Thoracic aorta (tissue), 2 donors: ENCODE results near the gene NME5. TPM values are rescaled to one million over a fixed set of nuclear protein-coding genes. Genes with fewer than 3 reads are reported as not detected.

Experiments used
- ATAC-seq: fragments of 150-250 bp; one replicate; pipeline ENCODE4 v1.8.0; 2017; ENCODE audit warnings: low read depth; ENCODE audit not compliant: insufficient number of reproducible peaks, low FRiP score
- DNase-seq: peaks from one replicate; pipeline ENCODE4 v3.0.0-alpha.2; 2020; ENCODE audit warnings: low spot score
- H3K27ac ChIP-seq, 2 donors: fragments of 200-600 bp; sonication (generic); 1 replicate in 1 of 2; 2 replicates in 1 of 2; pipeline ENCODE4 v1.5.1; 2016; ENCODE audit warnings: mild to moderate bottlenecking in 2 of 2, moderate library complexity in 2 of 2
- H3K27me3 ChIP-seq: fragments of 200-600 bp; sonication (generic); replicated peaks from 2 replicates; pipeline ENCODE4 v1.6.0; 2016; ENCODE audit warnings: mild to moderate bottlenecking; ENCODE audit not compliant: insufficient read depth
- H3K36me3 ChIP-seq: fragments of 200-600 bp; sonication (generic); one replicate; pipeline ENCODE4 v1.5.1; 2016
- H3K4me1 ChIP-seq, 2 donors: fragments of 200-600 bp; sonication (generic); 1 replicate in 1 of 2; 2 replicates in 1 of 2; pipeline versions ENCODE4 v1.5.1 to v1.6.0; 2016; ENCODE audit warnings: low read depth in 2 of 2, mild to moderate bottlenecking in 1 of 2; ENCODE audit not compliant: control insufficient read depth in 1 of 2
- H3K4me3 ChIP-seq: fragments of 200-600 bp; sonication (generic); 2 replicates; pipeline ENCODE4 v1.5.1; 2016; ENCODE audit warnings: mild to moderate bottlenecking
- H3K9me3 ChIP-seq: fragments of 200-600 bp; sonication (generic); 2 replicates; pipeline ENCODE4 v1.5.1; 2016
- CTCF ChIP-seq: fragments of 200-600 bp; sonication (generic); IDR thresholded peaks from one replicate; pipeline ENCODE4 v1.5.1; 2019; ENCODE audit warnings: antibody characterized with exemption
- total RNA-seq, 2 donors: library from RNA; depleted of rRNA; stranded (reverse); fragments of >200 nt; gene quantifications; one replicate each; pipeline versions ENCODE4 v1.1.0 to v1.2.3, GENCODE V29; 2016

The NME5 gene
- total RNA-seq, 2 donors from 2014 or later, result 3.8 TPM; not detected in 1

DNA sequence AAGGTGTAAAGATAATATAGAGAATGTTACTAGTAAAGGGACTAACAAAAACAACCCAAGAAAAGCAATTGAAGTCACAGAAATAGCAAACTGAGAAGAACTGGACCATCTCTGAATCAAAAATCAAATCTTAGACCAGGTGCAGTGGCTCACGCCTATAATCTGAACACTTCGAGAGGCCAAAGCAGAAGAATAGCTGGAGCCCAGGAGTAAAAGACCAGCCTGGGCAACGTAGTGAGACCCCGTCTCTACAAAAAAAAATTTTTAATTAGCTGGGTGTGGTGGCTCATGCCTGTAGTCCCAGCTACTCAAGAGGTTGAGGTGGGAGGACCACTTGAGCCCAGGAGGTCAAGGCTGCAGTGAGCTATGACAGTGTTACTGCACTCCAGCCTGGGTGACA lies 28.0 kb downstream of the NME5 start:
- Histone ChIP-seq H3K27ac (no peak overlapping the region), H3K36me3 (no peaks in the 10 kb centered on the region), H3K4me3 (no peak overlapping the region), H3K27me3 (no peaks in the 10 kb centered on the region), H3K9me3 (no peaks in the 10 kb centered on the region), H3K4me1 (no peaks in the 10 kb centered on the region)
- ATAC-seq (no peak), DNase-seq (no peak)
- TF ChIP-seq CTCF, result no peak

DNA sequence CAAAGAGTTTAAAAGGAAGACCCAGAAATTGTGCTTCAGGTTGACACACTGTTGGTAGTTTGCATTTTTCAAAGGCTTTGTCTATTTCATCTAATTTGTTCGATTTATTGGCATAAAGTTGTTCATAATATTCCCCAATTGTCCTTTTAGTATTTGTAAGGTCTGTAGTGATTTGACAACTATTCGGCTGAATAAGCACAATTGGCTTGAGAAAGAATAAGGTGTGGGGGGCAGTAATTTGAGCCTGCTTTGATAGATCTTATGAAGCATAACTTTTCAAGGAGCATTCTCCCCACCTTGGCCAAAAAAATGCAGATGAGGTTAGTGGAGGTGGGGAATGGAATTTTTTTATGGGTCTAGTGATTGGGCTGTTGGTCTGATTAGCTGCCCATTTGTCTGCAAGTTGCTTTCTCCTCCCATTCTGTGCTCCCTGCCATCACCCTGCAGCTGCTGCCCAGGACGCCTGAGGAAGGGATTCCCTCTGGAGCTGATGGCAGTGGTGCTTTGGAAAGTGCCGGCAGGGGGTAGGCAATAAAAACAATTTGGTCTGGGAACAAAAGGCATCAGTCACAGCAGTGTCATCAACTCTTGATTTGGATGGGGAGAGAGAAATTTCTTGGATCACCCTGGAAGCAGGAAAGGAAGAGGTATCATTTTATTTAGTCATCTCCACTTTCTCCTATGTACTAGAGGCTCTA lies 28.8 kb downstream of the NME5 start:
- no peak overlapping the region for H3K4me3 ChIP-seq

DNA sequence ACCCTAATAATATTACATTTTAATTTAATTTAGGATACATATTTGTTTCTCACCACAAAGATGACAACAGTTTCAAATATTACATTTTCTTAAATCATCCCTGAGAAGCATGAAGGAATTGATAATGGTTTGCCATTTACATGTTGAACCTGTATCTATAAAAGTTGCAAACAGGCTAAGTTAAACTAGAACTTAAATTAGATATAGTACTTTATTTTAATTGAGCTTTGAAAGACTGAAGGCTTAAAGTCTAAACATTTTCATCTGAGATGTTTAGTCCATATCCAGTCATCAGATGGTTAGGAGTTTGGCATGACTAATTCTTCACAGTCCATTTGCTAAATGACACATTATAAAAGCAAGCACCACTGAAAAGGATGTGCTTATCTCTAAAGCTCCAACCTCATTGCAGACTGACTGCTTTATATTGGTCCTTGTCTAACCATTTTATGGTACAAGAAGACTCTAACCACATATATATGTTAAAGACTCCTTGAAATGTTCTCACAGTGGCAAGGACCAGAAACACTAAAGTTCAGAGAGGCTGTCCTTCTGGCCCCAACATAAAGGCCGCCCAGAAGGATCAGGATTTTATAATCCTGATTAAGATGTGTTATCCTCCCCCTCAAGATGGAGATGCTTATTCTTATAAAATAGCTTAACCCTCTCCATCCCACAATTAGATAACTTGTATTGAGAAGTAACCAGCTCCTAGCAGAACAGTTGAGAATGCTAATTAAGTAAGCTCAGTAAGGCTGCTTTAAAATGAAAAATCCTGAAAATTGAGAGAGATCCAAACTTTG lies 29.6 kb downstream of the NME5 start:
- no peak for ATAC-seq

More for the DNA sequence above, 28.8 kb downstream of the NME5 start:
- DNase-seq, result no peak
- no peak for ATAC-seq
- H3K36me3 ChIP-seq, result no peaks in the 10 kb centered on the region
- TF ChIP-seq CTCF, result no peak
- no peaks in the 10 kb centered on the region for H3K9me3 ChIP-seq
- no peaks in the 10 kb centered on the region for H3K27me3 ChIP-seq
- no peak overlapping the region for H3K27ac ChIP-seq
- no peaks in the 10 kb centered on the region for H3K4me1 ChIP-seq

GRCh38 chr5:138107213-138107612 lies 32.0 kb downstream of the NME5 start:
- no peaks in the 10 kb centered on the region for H3K36me3 ChIP-seq
- H3K27me3 ChIP-seq, result no peaks in the 10 kb centered on the region
- no peak overlapping the region for H3K4me3 ChIP-seq
- ATAC-seq (no peak), DNase-seq (no peak)
- H3K4me1 ChIP-seq, result no peaks in the 10 kb centered on the region
- no peak for TF ChIP-seq CTCF
- no peaks in the 10 kb centered on the region for H3K9me3 ChIP-seq
- H3K27ac ChIP-seq, result no peak overlapping the region

More for the DNA sequence above, 29.6 kb downstream of the NME5 start:
- Histone ChIP-seq H3K4me1 (no peaks in the 10 kb centered on the region), H3K36me3 (no peaks in the 10 kb centered on the region), H3K9me3 (no peaks in the 10 kb centered on the region), H3K27me3 (no peaks in the 10 kb centered on the region), H3K27ac (no peak overlapping the region), H3K4me3 (no peak overlapping the region)
- TF ChIP-seq CTCF, result no peak
- no peak for DNase-seq

DNA sequence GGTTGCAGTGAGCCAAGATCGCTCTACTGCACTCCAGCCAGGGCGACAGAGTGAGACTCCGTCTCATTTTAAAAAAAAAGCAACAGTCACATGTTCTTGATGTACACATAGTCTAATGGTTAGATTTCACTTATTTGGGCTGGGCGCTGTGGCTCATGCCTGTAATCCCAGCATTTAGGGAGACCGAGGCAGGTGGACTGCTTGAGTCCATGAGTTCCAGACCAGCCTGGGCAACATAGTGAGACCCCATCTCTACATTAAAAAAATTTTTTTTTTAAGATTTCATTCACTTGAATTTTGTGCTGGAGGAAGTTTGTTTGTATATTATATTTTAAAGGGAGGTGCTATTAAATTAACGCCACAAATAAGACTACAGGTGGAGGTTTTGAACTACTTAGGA lies 33.5 kb downstream of the NME5 start:
- no peaks in the 10 kb centered on the region for H3K4me1 ChIP-seq
- ATAC-seq (no peak), DNase-seq (no peak)
- no peaks in the 10 kb centered on the region for H3K27me3 ChIP-seq
- H3K36me3 ChIP-seq, result no peaks in the 10 kb centered on the region
- no peak overlapping the region for H3K27ac ChIP-seq
- H3K4me3 ChIP-seq, result no peak overlapping the region
- no peak for TF ChIP-seq CTCF
- no peaks in the 10 kb centered on the region for H3K9me3 ChIP-seq
